GM20000 (cell line): ENCODE results near the gene ATF1.

Experiments used
- DNase-seq: peaks from one replicate; pipeline ENCODE4 v3.0.0; 2012; ENCODE audit warnings: low spot score
- CTCF ChIP-seq: IDR thresholded peaks from 2 replicates; pipeline ENCODE4 v1.5.1; 2012; ENCODE audit warnings: mild to moderate bottlenecking, control low read depth; ENCODE audit errors: extremely low read depth, missing control alignments

The ATF1 gene

GRCh38 chr12:50785406-50786001, 21.6 kb downstream of the ATF1 start:
- DNase-seq, result no peak
- no peak for TF ChIP-seq CTCF

GRCh38 chr12:50786498-50787231, 22.8 kb downstream of the ATF1 start:
- no peak for TF ChIP-seq CTCF

GRCh38 chr12:50787618-50788017, 23.7 kb downstream of the ATF1 start:
- no peak for TF ChIP-seq CTCF
- DNase-seq, result no peak

More at GRCh38 chr12:50786498-50787231, 22.8 kb downstream of the ATF1 start:
- no peak for DNase-seq

GRCh38 chr12:50788561-50788960, 24.7 kb downstream of the ATF1 start:
- no peak for DNase-seq
- TF ChIP-seq CTCF, result no peak

- no peak for DNase-seq
- TF ChIP-seq CTCF, result no peak
These were observed 26.2 kb downstream of the ATF1 start for GRCh38 chr12:50790081-50790480.

- no peak for TF ChIP-seq CTCF
- no peak for DNase-seq
These were observed 36.0 kb downstream of the ATF1 start for GRCh38 chr12:50799908-50800307.

GRCh38 chr12:50803230-50803875, 39.5 kb downstream of the ATF1 start:
- TF ChIP-seq CTCF, result no peak
- DNase-seq, result no peak
